ENCODE data around the gene TRIM26.

The TRIM26 gene

GRCh38 chr6:30206799-30207618 is 6.2 kb downstream of the TRIM26 start:
- no peak for FAIRE-seq

- FAIRE-seq, result no peak
These were observed 7.1 kb downstream of the TRIM26 start for GRCh38 chr6:30206152-30206551.

GRCh38 chr6:30204116-30204515 is 9.1 kb downstream of the TRIM26 start:
- FAIRE-seq, result no peak

GRCh38 chr6:30202366-30202765 is 10.8 kb downstream of the TRIM26 start:
- no peak for FAIRE-seq

GRCh38 chr6:30200551-30201281 is 12.5 kb downstream of the TRIM26 start:
- FAIRE-seq, result no peak

GRCh38 chr6:30198166-30199084 is 14.8 kb downstream of the TRIM26 start:
- no peak for FAIRE-seq

GRCh38 chr6:30196376-30196775 is 16.8 kb downstream of the TRIM26 start:
- FAIRE-seq, result no peak

GRCh38 chr6:30195951-30196350 is 17.3 kb downstream of the TRIM26 start:
- no peak for FAIRE-seq

- FAIRE-seq, result no peak
These were observed 18.2 kb downstream of the TRIM26 start for GRCh38 chr6:30194797-30195690.

- no peak for FAIRE-seq
These were observed 21.1 kb downstream of the TRIM26 start for GRCh38 chr6:30192076-30192475.

GRCh38 chr6:30188541-30188940 is 24.7 kb downstream of the TRIM26 start:
- no peak for FAIRE-seq

- no peak for FAIRE-seq
These were observed 27.2 kb downstream of the TRIM26 start for GRCh38 chr6:30185846-30186484.

GRCh38 chr6:30184417-30185031 is 28.7 kb downstream of the TRIM26 start:
- no peak for FAIRE-seq

GRCh38 chr6:30180145-30180544 is 33.1 kb downstream of the TRIM26 start:
- no peak for FAIRE-seq

- no peak for FAIRE-seq
These were observed 34.4 kb downstream of the TRIM26 start for GRCh38 chr6:30178837-30179236.

GRCh38 chr6:30175765-30176164 is 37.4 kb downstream of the TRIM26 start:
- FAIRE-seq, result no peak

GRCh38 chr6:30172681-30173080 is 40.5 kb downstream of the TRIM26 start:
- no peak for FAIRE-seq

GRCh38 chr6:30171677-30172471 is 41.3 kb downstream of the TRIM26 start:
- FAIRE-seq, result no peak

- FAIRE-seq, result no peak
These were observed 43.3 kb downstream of the TRIM26 start for GRCh38 chr6:30169658-30170614.
